Measurements from ENCODE around the gene ZBED5.

The ZBED5 gene

GRCh38 chr11:10806206-10806605, 51.6 kb downstream of the ZBED5 start:
- TF ChIP-seq CTCF (conservative IDR thresholded peaks at IDR 0.05; ENCODE audit: low read depth, low read length) = no peak
- no peak overlapping the region for H3K4me3 ChIP-seq (ENCODE audit: low read depth, low read length)
- DNase-seq (ENCODE audit: low read depth) = no peak

- DNase-seq (ENCODE audit: low read depth) = no peak
- H3K4me3 ChIP-seq (ENCODE audit: low read depth, low read length) = no peak overlapping the region
- TF ChIP-seq CTCF (conservative IDR thresholded peaks at IDR 0.05; ENCODE audit: low read depth, low read length) = no peak
These were observed 52.1 kb downstream of the ZBED5 start for GRCh38 chr11:10805741-10806140.

GRCh38 chr11:10803676-10804075, 54.2 kb downstream of the ZBED5 start:
- no peak for DNase-seq (ENCODE audit: low read depth)
- no peak for TF ChIP-seq CTCF (conservative IDR thresholded peaks at IDR 0.05; ENCODE audit: low read depth, low read length)
- H3K4me3 ChIP-seq (ENCODE audit: low read depth, low read length) = no peak overlapping the region
